Lower leg skin (tissue), 3 donors: Measurements from ENCODE around the gene SGIP1.
"Not testable (repeated sequence)": the region's sequence is repeated elsewhere in the genome, so short reads cannot be mapped to it uniquely, and the experiment has no call there.

Experiments used
- CTCF ChIP-seq, 3 donors: fragments of 450-650 bp; IDR thresholded peaks; one replicate each; pipeline ENCODE4 v1.5.1; 2016; ENCODE audit warnings: antibody characterized with exemption in 3 of 3, mild to moderate bottlenecking in 3 of 3, moderate library complexity in 2 of 3
- POLR2A ChIP-seq, 2 donors: fragments of 450-650 bp; IDR thresholded peaks; one replicate each; pipeline ENCODE4 v1.6.1; 2016 to 2017; ENCODE audit warnings: antibody characterized with exemption in 2 of 2, mild to moderate bottlenecking in 1 of 2, moderate library complexity in 1 of 2

GRCh38 chr1:66795839-66796238 is 261.9 kb downstream of the SGIP1 start:
- not testable (repeated sequence) for TF ChIP-seq CTCF, POLR2A (IDR thresholded peaks at IDR 0.05)
